Measurements from ENCODE around the gene THBS3. TPM values are rescaled to one million over a fixed set of nuclear protein-coding genes. Genes with fewer than 3 reads are reported as not detected.

Gene THBS3
- polyA plus RNA-seq, 1 donor (not counting 4 experiments of a cell fraction or from before 2014, with no cell fraction given): 16.2 TPM

GRCh38 chr1:155193275-155193990 lies 14.3 kb downstream of the THBS3 start:
- dilution Hi-C loops (cut with MboI; ENCODE audit: extremely low pct_ligation_motif_present, low sequenced_read_pairs): no loop called here
- Histone ChIP-seq H3K4me3 (ENCODE audit: control insufficient read depth in 2 of 3, extremely low read depth in 1 of 3, insufficient read depth in 2 of 3, low read depth in 1 of 3, low read length in 3 of 3) (peak overlapping the region; percentile 44 to 66 (median 61)), H3K79me2 (ENCODE audit: control insufficient read depth, insufficient read depth, low read length) (no peaks in the 10 kb centered on the region), H3K27me3 (ENCODE audit: control insufficient read depth, extremely low read depth, insufficient read depth, low read length) (no peaks in the 10 kb centered on the region), H2AFZ (ENCODE audit: control insufficient read depth, low read length) (peak overlapping the region; percentile 84), H4K20me1 (ENCODE audit: control insufficient read depth, extremely low read depth, insufficient read depth, low read length) (no peaks in the 10 kb centered on the region), H3K36me3 (ENCODE audit: control insufficient read depth in 2 of 2, extremely low read depth in 1 of 2, insufficient read depth in 2 of 2, low read length in 2 of 2) (peaks cover 2 to 5% of the 10 kb centered on the region in 2 experiments), H3K27ac (ENCODE audit: control insufficient read depth, insufficient read depth, low read length) (peak overlapping the region; percentile 72), H3K4me1 (ENCODE audit: control insufficient read depth, extremely low read depth, insufficient read depth, low read length) (peaks cover 24% of the 10 kb centered on the region), H3K9me3 (ENCODE audit: control insufficient read depth, low read depth, low read length) (no peaks in the 10 kb centered on the region), H3K9ac (ENCODE audit: control insufficient read depth, extremely low read depth, insufficient read depth, low read length) (peak overlapping the region; percentile 85), H3K4me2 (ENCODE audit: control insufficient read depth, extremely low read depth, insufficient read depth, low read depth, low read length) (peak overlapping the region; percentile 84), H3K9me1 (ENCODE audit: control insufficient read depth, extremely low read depth, insufficient read depth, low read length) (no peaks in the 10 kb centered on the region)
- FAIRE-seq (no peak), DNase-seq (ENCODE audit: low read depth, low spot score) (peak; percentile 62)
- no peak for TF ChIP-seq EZH2 (IDR thresholded peaks at IDR 0.05; ENCODE audit: low read length)
- TF ChIP-seq, protein P1, sequence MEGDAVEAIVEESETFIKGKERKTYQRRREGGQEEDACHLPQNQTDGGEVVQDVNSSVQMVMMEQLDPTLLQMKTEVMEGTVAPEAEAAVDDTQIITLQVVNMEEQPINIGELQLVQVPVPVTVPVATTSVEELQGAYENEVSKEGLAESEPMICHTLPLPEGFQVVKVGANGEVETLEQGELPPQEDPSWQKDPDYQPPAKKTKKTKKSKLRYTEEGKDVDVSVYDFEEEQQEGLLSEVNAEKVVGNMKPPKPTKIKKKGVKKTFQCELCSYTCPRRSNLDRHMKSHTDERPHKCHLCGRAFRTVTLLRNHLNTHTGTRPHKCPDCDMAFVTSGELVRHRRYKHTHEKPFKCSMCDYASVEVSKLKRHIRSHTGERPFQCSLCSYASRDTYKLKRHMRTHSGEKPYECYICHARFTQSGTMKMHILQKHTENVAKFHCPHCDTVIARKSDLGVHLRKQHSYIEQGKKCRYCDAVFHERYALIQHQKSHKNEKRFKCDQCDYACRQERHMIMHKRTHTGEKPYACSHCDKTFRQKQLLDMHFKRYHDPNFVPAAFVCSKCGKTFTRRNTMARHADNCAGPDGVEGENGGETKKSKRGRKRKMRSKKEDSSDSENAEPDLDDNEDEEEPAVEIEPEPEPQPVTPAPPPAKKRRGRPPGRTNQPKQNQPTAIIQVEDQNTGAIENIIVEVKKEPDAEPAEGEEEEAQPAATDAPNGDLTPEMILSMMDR (optimal IDR thresholded peaks at IDR 0.05 in 1 of 3, IDR thresholded peaks at IDR 0.05 in 1 of 3, conservative IDR thresholded peaks at IDR 0.05 in 1 of 3; ENCODE audit: extremely low read depth in 1 of 3, insufficient read depth in 2 of 3, low read length in 3 of 3): peak; percentile 88 to 97 (median 88)

GRCh38 chr1:155192346-155193274 lies 15.1 kb downstream of the THBS3 start:
- dilution Hi-C loops (cut with MboI; ENCODE audit: extremely low pct_ligation_motif_present, low sequenced_read_pairs): no loop called here
- peak overlapping the region; percentile 85 for H3K9ac ChIP-seq (ENCODE audit: control insufficient read depth, extremely low read depth, insufficient read depth, low read length)
- H3K36me3 ChIP-seq (ENCODE audit: control insufficient read depth in 2 of 2, extremely low read depth in 1 of 2, insufficient read depth in 2 of 2, low read length in 2 of 2): peaks cover 0 to 2% of the 10 kb centered on the region in 2 experiments
- TF ChIP-seq EZH2 (IDR thresholded peaks at IDR 0.05; ENCODE audit: low read length): no peak
- TF ChIP-seq, protein P1 (optimal IDR thresholded peaks at IDR 0.05 in 1 of 3, IDR thresholded peaks at IDR 0.05 in 1 of 3, conservative IDR thresholded peaks at IDR 0.05 in 1 of 3; ENCODE audit: extremely low read depth in 1 of 3, insufficient read depth in 2 of 3, low read length in 3 of 3): no peak
- peak overlapping the region; percentile 44 to 66 (median 61) for H3K4me3 ChIP-seq (ENCODE audit: control insufficient read depth in 2 of 3, extremely low read depth in 1 of 3, insufficient read depth in 2 of 3, low read depth in 1 of 3, low read length in 3 of 3)
- DNase-seq (ENCODE audit: low read depth, low spot score) (no peak), FAIRE-seq (no peak)
- H3K9me1 ChIP-seq (ENCODE audit: control insufficient read depth, extremely low read depth, insufficient read depth, low read length): no peaks in the 10 kb centered on the region
- H4K20me1 ChIP-seq (ENCODE audit: control insufficient read depth, extremely low read depth, insufficient read depth, low read length): no peaks in the 10 kb centered on the region
- H3K27ac ChIP-seq (ENCODE audit: control insufficient read depth, insufficient read depth, low read length): peak overlapping the region; percentile 72
- H3K9me3 ChIP-seq (ENCODE audit: control insufficient read depth, low read depth, low read length): no peaks in the 10 kb centered on the region
- peak overlapping the region; percentile 84 for H2AFZ ChIP-seq (ENCODE audit: control insufficient read depth, low read length)
- H3K4me1 ChIP-seq (ENCODE audit: control insufficient read depth, extremely low read depth, insufficient read depth, low read length): peaks cover 24% of the 10 kb centered on the region
- no peaks in the 10 kb centered on the region for H3K27me3 ChIP-seq (ENCODE audit: control insufficient read depth, extremely low read depth, insufficient read depth, low read length)
- H3K79me2 ChIP-seq (ENCODE audit: control insufficient read depth, insufficient read depth, low read length): no peaks in the 10 kb centered on the region
- H3K4me2 ChIP-seq (ENCODE audit: control insufficient read depth, extremely low read depth, insufficient read depth, low read depth, low read length): peak overlapping the region; percentile 84
